ENCODE measurements around the gene TECPR1. TPM values are rescaled to one million over a fixed set of nuclear protein-coding genes. Genes with fewer than 3 reads are reported as not detected.

Gene TECPR1
- total and polyA plus RNA-seq, 3 donors from 2014 or later = 13.5 to 24.6 (median 18.5) TPM

DNA sequence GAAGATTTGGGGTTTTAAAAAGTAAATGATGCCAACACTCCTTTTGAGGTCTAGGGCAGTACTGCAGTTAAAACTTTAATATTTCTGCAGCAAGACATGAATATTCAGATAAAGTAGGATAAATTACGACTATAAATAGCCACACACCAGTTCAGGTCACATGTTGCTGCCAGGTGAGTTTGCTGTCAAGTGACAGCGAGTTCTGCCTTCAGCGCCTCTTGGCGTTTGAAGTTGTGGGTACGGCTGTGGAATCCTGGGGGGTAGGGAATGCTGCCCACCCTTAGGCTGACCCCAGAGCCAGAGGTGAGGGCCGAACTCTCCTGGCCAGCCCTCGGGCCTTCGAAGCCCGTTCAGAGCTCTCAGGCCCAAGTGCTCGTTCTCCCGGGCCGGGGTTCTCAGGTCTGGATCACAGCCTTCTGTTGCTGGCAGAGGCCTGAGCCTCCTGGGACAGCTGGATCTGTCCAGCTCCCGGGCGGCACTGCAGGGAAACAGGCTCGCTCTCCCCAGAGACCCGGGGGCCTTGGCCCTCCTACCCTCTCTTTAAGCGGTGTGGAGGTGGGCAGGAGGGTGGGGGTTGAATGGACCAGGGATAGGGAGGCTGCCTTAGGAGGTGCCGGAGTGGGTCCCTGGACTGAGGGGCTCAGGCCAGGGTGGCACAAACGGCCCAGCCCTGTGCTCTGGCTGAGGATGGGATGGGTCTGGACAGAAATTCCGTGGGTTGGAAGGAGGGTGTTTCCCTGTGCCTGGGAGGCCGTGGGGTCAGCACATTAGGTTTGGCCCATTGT lies 34.9 kb upstream of the TECPR1 start:
- intact Hi-C loops (cut with DNase I; ENCODE audit: low total_unique reads) = no loop called here
- H3K27me3 ChIP-seq = no peaks in the 10 kb centered on the region
- TF ChIP-seq, protein P1, sequence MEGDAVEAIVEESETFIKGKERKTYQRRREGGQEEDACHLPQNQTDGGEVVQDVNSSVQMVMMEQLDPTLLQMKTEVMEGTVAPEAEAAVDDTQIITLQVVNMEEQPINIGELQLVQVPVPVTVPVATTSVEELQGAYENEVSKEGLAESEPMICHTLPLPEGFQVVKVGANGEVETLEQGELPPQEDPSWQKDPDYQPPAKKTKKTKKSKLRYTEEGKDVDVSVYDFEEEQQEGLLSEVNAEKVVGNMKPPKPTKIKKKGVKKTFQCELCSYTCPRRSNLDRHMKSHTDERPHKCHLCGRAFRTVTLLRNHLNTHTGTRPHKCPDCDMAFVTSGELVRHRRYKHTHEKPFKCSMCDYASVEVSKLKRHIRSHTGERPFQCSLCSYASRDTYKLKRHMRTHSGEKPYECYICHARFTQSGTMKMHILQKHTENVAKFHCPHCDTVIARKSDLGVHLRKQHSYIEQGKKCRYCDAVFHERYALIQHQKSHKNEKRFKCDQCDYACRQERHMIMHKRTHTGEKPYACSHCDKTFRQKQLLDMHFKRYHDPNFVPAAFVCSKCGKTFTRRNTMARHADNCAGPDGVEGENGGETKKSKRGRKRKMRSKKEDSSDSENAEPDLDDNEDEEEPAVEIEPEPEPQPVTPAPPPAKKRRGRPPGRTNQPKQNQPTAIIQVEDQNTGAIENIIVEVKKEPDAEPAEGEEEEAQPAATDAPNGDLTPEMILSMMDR (IDR thresholded peaks at IDR 0.05) = peak in 1 of 3 experiments; percentile 6
- TF ChIP-seq POLR2A (IDR thresholded peaks at IDR 0.05) = no peak
- no peaks in the 10 kb centered on the region for H3K9me3 ChIP-seq
- peak overlapping the region; percentile 24 to 42 for H3K27ac ChIP-seq
- no peak for DNase-seq
- no peaks in the 10 kb centered on the region for H3K36me3 ChIP-seq (ENCODE audit: low read depth, missing control alignments)
- no peak overlapping the region for H3K4me3 ChIP-seq
- 59 to 74% methylated on average over 7 to 21 of the region's 21 CpGs for WGBS, 2 donors
- peaks cover 47% of the 10 kb centered on the region for H3K4me1 ChIP-seq

DNA sequence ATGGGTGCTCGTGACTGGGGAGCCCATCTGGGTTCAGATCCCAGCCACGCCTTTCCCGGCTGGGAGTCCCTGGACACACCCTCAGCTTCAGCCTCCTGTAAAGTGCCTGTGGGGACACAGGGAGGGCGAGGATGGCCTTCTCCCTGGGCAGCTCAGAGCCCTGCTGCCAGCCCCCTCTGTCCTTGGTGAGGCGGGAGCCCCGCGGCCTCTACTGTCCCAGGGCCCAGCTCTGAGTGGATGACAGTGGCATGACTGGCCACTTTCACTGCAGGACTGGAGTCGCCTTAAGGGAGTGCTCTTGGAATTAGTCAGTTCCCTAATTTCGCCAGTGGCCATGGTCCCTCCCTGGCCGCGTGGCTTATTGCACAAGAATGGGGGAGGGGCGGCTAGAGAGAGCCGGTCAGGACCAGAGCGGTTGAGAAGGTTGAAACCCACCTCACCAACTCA lies 34.1 kb upstream of the TECPR1 start:
- H3K4me3 ChIP-seq = no peak overlapping the region
- H3K9me3 ChIP-seq = no peaks in the 10 kb centered on the region
- intact Hi-C loops (cut with DNase I; ENCODE audit: low total_unique reads) = no loop called here
- no peaks in the 10 kb centered on the region for H3K27me3 ChIP-seq
- WGBS, 2 donors = 71 to 85% methylated on average over 11 to 14 of the region's 14 CpGs
- peak; percentile 55 for DNase-seq
- H3K4me1 ChIP-seq = peaks cover 47% of the 10 kb centered on the region
- no peaks in the 10 kb centered on the region for H3K36me3 ChIP-seq (ENCODE audit: low read depth, missing control alignments)
- TF ChIP-seq, protein P1 (IDR thresholded peaks at IDR 0.05) = no peak
- no peak for TF ChIP-seq POLR2A (IDR thresholded peaks at IDR 0.05)
- peak overlapping the region in 1 of 2 donors; percentile 97 for H3K27ac ChIP-seq

DNA sequence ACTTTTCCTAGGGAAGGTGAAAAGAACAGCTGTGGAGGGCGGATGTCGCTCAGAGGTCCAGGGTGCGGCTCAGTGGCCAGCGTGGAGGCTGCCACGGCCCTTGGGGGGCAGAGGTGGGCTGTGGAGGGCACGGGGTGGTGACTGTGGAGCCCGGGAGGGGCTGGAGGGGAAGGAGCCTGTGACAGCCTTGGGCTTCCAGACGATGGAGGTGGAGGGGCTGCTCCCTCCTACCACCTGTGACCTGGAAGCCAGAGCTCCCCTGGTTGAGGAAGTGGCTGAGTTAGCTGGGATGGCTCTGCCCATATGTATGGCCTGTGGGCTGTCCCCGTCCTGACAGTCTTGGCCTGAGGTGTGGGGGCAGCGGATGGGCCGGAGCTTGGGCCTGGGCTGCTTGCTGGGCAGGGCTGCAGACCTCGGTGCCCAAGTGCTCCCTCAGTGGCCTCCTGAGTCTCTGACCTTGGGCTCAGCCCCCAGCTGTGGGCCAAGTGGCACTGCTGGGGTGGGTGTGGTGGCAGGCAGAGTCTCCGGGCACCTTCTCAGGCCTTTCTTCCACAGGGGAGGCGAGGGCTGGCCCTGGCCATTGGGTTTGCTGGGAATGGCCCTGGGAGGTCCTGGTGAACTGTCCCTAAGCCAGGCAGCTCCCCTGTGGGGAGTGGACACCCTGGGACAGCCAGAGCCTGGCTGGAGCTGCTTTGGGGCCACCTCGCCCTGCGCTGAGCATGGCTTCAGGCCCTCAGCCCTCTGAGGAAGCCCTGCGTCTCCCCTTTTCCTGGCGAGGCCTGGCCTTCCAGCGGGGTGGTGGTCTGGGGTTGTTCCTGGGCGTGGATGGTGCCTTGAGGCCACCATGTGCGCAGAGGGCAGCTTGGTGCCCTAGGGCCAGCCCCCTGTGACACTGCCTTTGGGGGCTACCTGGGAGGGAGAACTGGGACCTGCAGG lies 33.4 kb upstream of the TECPR1 start:
- H3K27ac ChIP-seq = peak overlapping the region; percentile 94 to 97
- 78 to 80% methylated on average over 13 to 21 of the region's 21 CpGs for WGBS, 2 donors
- TF ChIP-seq POLR2A (IDR thresholded peaks at IDR 0.05) = no peak
- TF ChIP-seq, protein P1 (IDR thresholded peaks at IDR 0.05) = no peak
- no peak overlapping the region for H3K4me3 ChIP-seq
- H3K9me3 ChIP-seq = no peaks in the 10 kb centered on the region
- H3K36me3 ChIP-seq (ENCODE audit: low read depth, missing control alignments) = no peaks in the 10 kb centered on the region
- peaks cover 51% of the 10 kb centered on the region for H3K4me1 ChIP-seq
- intact Hi-C loops (cut with DNase I; ENCODE audit: low total_unique reads) = no loop called here
- H3K27me3 ChIP-seq = no peaks in the 10 kb centered on the region
- DNase-seq = no peak

DNA sequence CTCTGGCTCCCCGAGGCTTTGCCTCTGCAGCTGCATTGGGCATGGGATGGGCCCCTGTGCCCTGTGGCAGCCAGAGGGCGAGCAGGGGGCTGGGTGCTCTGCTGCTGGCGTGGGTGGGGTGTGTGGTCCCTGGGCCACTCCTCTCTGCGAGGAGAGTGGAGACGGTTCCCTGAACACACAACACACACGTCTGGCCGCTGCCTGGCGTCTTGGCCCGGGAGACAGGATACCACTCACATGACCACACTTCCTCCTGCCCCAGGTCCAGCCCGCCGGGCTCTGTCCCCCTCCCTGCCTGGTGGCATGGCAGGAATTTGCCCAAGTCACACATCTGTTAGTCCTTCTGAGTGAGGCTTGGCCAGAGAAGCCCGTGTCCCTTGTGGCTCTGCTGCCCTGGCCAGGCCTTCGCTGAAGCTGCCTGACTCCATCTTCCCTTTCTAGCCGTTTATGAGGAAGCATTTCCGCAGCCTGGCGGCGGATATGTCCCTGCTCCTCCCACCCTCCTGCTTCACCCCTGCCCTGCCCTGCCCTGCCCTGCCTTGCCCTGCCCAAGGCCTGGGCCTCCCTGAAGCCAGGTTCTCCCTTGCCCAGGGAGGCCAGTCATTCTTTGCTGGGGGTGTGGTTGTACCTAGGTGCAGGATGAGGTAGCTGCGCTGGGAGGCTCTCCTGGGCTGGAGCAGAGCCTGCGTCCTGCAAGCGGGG lies 32.5 kb upstream of the TECPR1 start:
- intact Hi-C loops (cut with DNase I; ENCODE audit: low total_unique reads) = no loop called here
- peaks cover 53% of the 10 kb centered on the region for H3K4me1 ChIP-seq
- WGBS, 2 donors = 48% methylated on average over 20 of the region's 20 CpGs; no CpG with 5 or more reads in 1 of the 2 donors
- H3K36me3 ChIP-seq (ENCODE audit: low read depth, missing control alignments) = no peaks in the 10 kb centered on the region
- no peaks in the 10 kb centered on the region for H3K9me3 ChIP-seq
- H3K27ac ChIP-seq = peak overlapping the region; percentile 94 to 97
- H3K27me3 ChIP-seq = no peaks in the 10 kb centered on the region
- TF ChIP-seq, protein P1 (IDR thresholded peaks at IDR 0.05) = no peak
- no peak for TF ChIP-seq POLR2A (IDR thresholded peaks at IDR 0.05)
- peak overlapping the region in 1 of 2 donors; percentile 100 for H3K4me3 ChIP-seq
- DNase-seq = peak; percentile 56

Measured in testis (tissue), 3 donors.